NCI-H2107 treated with DMSO at 0.1 percent for 48 hours (cell line): ENCODE data around the gene CHN2.

Experiments used
- DNase-seq: peaks from one replicate; lab custom pipeline; 2025; ENCODE audit not compliant: unreplicated experiment; lab: John Stamatoyannopoulos, UW

The CHN2 gene

GRCh38 chr7:29385214-29385814 is 190.7 kb downstream of the CHN2 start:
- no peak for DNase-seq

- DNase-seq: peak; percentile 42
Measured at GRCh38 chr7:29386196-29386765, 191.7 kb downstream of the CHN2 start.

GRCh38 chr7:29391262-29391661 is 196.7 kb downstream of the CHN2 start:
- no peak for DNase-seq

GRCh38 chr7:29394321-29394720 is 199.7 kb downstream of the CHN2 start:
- DNase-seq: no peak

- no peak for DNase-seq
Measured at GRCh38 chr7:29396563-29396962, 202.0 kb downstream of the CHN2 start.

GRCh38 chr7:29397398-29397797 is 202.8 kb downstream of the CHN2 start:
- DNase-seq: peak; percentile 65

- DNase-seq: peak; percentile 86
Measured at GRCh38 chr7:29398011-29398410, 203.4 kb downstream of the CHN2 start.

- no peak for DNase-seq
Measured at GRCh38 chr7:29400437-29400836, 205.9 kb downstream of the CHN2 start.

GRCh38 chr7:29401769-29402168 is 207.2 kb downstream of the CHN2 start:
- DNase-seq: no peak

- DNase-seq: no peak
Measured at GRCh38 chr7:29405891-29406290, 211.3 kb downstream of the CHN2 start.

- DNase-seq: no peak
Measured at GRCh38 chr7:29406366-29406765, 211.8 kb downstream of the CHN2 start.

- DNase-seq: peak; percentile 87
Measured at GRCh38 chr7:29408841-29409243, 214.3 kb downstream of the CHN2 start.

GRCh38 chr7:29410996-29411395 is 216.4 kb downstream of the CHN2 start:
- no peak for DNase-seq

- DNase-seq: no peak
Measured at GRCh38 chr7:29412912-29413311, 218.3 kb downstream of the CHN2 start.

- DNase-seq: no peak
Measured at GRCh38 chr7:29413626-29414136, 219.1 kb downstream of the CHN2 start.

- no peak for DNase-seq
Measured at GRCh38 chr7:29414216-29414615, 219.6 kb downstream of the CHN2 start.

- no peak for DNase-seq
Measured at GRCh38 chr7:29415215-29415614, 220.6 kb downstream of the CHN2 start.

GRCh38 chr7:29416276-29416937 is 221.8 kb downstream of the CHN2 start:
- DNase-seq: no peak

- no peak for DNase-seq
Measured at GRCh38 chr7:29416938-29417305, 222.3 kb downstream of the CHN2 start.

GRCh38 chr7:29418056-29418455 is 223.5 kb downstream of the CHN2 start:
- no peak for DNase-seq

GRCh38 chr7:29418651-29419050 is 224.1 kb downstream of the CHN2 start:
- no peak for DNase-seq

- DNase-seq: no peak
Measured at GRCh38 chr7:29420011-29420410, 225.4 kb downstream of the CHN2 start.
